ENCODE results near the gene GNE. TPM values are rescaled to one million over a fixed set of nuclear protein-coding genes. Genes with fewer than 3 reads are reported as not detected.

GNE gene
- total and polyA plus RNA-seq, 10 of the 15 experiments (the other 5 are each of a cell fraction or from before 2014, with no cell fraction given), result 4.1 to 13.6 (median 10.7) TPM

DNA sequence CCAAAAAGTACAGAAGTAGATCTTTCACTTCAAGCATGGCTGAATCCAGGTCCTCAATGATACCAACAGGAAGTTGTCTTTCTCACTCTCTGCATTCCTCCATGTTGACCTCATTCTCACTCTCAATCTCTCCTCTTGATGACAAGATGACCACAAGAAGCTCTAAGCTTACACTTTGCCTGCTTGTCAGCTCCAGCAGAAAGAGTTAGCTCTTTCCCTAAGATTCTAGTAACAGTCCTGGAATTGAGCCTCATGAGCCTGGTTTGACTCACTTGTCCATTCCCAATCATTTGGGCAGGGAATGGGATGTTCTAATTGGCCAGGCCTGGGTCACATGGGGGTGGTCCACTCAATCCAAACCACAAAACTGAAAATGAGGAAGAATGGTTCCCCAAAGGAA lies 70.8 kb downstream of the GNE start (continued):
- TF ChIP-seq, protein P1, sequence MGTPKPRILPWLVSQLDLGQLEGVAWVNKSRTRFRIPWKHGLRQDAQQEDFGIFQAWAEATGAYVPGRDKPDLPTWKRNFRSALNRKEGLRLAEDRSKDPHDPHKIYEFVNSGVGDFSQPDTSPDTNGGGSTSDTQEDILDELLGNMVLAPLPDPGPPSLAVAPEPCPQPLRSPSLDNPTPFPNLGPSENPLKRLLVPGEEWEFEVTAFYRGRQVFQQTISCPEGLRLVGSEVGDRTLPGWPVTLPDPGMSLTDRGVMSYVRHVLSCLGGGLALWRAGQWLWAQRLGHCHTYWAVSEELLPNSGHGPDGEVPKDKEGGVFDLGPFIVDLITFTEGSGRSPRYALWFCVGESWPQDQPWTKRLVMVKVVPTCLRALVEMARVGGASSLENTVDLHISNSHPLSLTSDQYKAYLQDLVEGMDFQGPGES (IDR thresholded peaks at IDR 0.05), result no peak
- TF ChIP-seq CBX3 (IDR thresholded peaks at IDR 0.05; ENCODE audit: borderline replicate concordance, low read depth) (no peak), NFIC (IDR thresholded peaks at IDR 0.05; ENCODE audit: low read depth, low read length) (no peak), HDGF (IDR thresholded peaks at IDR 0.05) (no peak), CREB1 (IDR thresholded peaks at IDR 0.05; ENCODE audit: low read depth) (peak; percentile 67; the same call in 1 of the 2 replicates), IRF4 (IDR thresholded peaks at IDR 0.05; ENCODE audit: low read depth, low read length) (no peak), FOXK2 (IDR thresholded peaks at IDR 0.05) (no peak), PAX5 (IDR thresholded peaks at IDR 0.05; ENCODE audit: borderline replicate concordance, low read depth, low read length) (peak; percentile 71; the same call in 1 of the 2 replicates), HDAC6 (IDR thresholded peaks at IDR 0.05; ENCODE audit: unreplicated experiment) (no peak), ZZZ3 (IDR thresholded peaks at IDR 0.05; ENCODE audit: control insufficient read depth, insufficient read length, low read depth) (no peak)
- TF ChIP-seq, protein P2, sequence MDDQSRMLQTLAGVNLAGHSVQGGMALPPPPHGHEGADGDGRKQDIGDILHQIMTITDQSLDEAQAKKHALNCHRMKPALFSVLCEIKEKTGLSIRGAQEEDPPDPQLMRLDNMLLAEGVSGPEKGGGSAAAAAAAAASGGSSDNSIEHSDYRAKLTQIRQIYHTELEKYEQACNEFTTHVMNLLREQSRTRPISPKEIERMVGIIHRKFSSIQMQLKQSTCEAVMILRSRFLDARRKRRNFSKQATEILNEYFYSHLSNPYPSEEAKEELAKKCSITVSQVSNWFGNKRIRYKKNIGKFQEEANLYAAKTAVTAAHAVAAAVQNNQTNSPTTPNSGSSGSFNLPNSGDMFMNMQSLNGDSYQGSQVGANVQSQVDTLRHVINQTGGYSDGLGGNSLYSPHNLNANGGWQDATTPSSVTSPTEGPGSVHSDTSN (IDR thresholded peaks at IDR 0.05; ENCODE audit: insufficient replicate concordance, low read depth, low read length), result no peak
- TF ChIP-seq, protein P3, sequence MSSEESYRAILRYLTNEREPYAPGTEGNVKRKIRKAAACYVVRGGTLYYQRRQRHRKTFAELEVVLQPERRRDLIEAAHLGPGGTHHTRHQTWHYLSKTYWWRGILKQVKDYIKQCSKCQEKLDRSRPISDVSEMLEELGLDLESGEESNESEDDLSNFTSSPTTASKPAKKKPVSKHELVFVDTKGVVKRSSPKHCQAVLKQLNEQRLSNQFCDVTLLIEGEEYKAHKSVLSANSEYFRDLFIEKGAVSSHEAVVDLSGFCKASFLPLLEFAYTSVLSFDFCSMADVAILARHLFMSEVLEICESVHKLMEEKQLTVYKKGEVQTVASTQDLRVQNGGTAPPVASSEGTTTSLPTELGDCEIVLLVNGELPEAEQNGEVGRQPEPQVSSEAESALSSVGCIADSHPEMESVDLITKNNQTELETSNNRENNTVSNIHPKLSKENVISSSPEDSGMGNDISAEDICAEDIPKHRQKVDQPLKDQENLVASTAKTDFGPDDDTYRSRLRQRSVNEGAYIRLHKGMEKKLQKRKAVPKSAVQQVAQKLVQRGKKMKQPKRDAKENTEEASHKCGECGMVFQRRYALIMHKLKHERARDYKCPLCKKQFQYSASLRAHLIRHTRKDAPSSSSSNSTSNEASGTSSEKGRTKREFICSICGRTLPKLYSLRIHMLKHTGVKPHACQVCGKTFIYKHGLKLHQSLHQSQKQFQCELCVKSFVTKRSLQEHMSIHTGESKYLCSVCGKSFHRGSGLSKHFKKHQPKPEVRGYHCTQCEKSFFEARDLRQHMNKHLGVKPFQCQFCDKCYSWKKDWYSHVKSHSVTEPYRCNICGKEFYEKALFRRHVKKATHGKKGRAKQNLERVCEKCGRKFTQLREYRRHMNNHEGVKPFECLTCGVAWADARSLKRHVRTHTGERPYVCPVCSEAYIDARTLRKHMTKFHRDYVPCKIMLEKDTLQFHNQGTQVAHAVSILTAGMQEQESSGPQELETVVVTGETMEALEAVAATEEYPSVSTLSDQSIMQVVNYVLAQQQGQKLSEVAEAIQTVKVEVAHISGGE (CRISPR knock-in tag; IDR thresholded peaks at IDR 0.05), result no peak
- TF ChIP-seq, protein P4, sequence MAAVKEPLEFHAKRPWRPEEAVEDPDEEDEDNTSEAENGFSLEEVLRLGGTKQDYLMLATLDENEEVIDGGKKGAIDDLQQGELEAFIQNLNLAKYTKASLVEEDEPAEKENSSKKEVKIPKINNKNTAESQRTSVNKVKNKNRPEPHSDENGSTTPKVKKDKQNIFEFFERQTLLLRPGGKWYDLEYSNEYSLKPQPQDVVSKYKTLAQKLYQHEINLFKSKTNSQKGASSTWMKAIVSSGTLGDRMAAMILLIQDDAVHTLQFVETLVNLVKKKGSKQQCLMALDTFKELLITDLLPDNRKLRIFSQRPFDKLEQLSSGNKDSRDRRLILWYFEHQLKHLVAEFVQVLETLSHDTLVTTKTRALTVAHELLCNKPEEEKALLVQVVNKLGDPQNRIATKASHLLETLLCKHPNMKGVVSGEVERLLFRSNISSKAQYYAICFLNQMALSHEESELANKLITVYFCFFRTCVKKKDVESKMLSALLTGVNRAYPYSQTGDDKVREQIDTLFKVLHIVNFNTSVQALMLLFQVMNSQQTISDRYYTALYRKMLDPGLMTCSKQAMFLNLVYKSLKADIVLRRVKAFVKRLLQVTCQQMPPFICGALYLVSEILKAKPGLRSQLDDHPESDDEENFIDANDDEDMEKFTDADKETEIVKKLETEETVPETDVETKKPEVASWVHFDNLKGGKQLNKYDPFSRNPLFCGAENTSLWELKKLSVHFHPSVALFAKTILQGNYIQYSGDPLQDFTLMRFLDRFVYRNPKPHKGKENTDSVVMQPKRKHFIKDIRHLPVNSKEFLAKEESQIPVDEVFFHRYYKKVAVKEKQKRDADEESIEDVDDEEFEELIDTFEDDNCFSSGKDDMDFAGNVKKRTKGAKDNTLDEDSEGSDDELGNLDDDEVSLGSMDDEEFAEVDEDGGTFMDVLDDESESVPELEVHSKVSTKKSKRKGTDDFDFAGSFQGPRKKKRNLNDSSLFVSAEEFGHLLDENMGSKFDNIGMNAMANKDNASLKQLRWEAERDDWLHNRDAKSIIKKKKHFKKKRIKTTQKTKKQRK (IDR thresholded peaks at IDR 0.05; ENCODE audit: low read depth, low read length), result no peak
- TF ChIP-seq, protein P5, sequence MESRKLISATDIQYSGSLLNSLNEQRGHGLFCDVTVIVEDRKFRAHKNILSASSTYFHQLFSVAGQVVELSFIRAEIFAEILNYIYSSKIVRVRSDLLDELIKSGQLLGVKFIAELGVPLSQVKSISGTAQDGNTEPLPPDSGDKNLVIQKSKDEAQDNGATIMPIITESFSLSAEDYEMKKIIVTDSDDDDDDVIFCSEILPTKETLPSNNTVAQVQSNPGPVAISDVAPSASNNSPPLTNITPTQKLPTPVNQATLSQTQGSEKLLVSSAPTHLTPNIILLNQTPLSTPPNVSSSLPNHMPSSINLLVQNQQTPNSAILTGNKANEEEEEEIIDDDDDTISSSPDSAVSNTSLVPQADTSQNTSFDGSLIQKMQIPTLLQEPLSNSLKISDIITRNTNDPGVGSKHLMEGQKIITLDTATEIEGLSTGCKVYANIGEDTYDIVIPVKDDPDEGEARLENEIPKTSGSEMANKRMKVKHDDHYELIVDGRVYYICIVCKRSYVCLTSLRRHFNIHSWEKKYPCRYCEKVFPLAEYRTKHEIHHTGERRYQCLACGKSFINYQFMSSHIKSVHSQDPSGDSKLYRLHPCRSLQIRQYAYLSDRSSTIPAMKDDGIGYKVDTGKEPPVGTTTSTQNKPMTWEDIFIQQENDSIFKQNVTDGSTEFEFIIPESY (IDR thresholded peaks at IDR 0.05), result no peak
- TF ChIP-seq, protein P6, sequence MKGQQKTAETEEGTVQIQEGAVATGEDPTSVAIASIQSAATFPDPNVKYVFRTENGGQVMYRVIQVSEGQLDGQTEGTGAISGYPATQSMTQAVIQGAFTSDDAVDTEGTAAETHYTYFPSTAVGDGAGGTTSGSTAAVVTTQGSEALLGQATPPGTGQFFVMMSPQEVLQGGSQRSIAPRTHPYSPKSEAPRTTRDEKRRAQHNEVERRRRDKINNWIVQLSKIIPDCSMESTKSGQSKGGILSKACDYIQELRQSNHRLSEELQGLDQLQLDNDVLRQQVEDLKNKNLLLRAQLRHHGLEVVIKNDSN (IDR thresholded peaks at IDR 0.05; ENCODE audit: borderline replicate concordance, extremely low read length, insufficient read depth, low read depth, low read length), result peak; percentile 25

All from GM12878 (cell line).